Cortex of kidney (tissue), 1 donor: ENCODE results near the gene PHC3.

Experiments used
- DNase-seq: peaks from one replicate; lab custom pipeline; 2025; lab: John Stamatoyannopoulos, UW

The PHC3 gene

GRCh38 chr3:170078620-170079281, 102.8 kb downstream of the PHC3 start:
- DNase-seq, result no peak

- DNase-seq, result no peak
Observed at GRCh38 chr3:170077361-170077760, 104.2 kb downstream of the PHC3 start.

GRCh38 chr3:170076715-170077238, 104.8 kb downstream of the PHC3 start:
- no peak for DNase-seq

GRCh38 chr3:170075441-170076091, 106.0 kb downstream of the PHC3 start:
- DNase-seq, result no peak

- no peak for DNase-seq
Observed at GRCh38 chr3:170064108-170064507, 117.4 kb downstream of the PHC3 start.

- no peak for DNase-seq
Observed at GRCh38 chr3:170063691-170064090, 117.8 kb downstream of the PHC3 start.

GRCh38 chr3:170062769-170063168, 118.8 kb downstream of the PHC3 start:
- DNase-seq, result no peak

- no peak for DNase-seq
Observed at GRCh38 chr3:170062068-170062467, 119.5 kb downstream of the PHC3 start.

GRCh38 chr3:170059447-170059846, 122.1 kb downstream of the PHC3 start:
- no peak for DNase-seq

- DNase-seq, result no peak
Observed at GRCh38 chr3:170058127-170058526, 123.4 kb downstream of the PHC3 start.

- DNase-seq, result no peak
Observed at GRCh38 chr3:170057550-170057949, 124.0 kb downstream of the PHC3 start.

GRCh38 chr3:170056710-170057454, 124.7 kb downstream of the PHC3 start:
- DNase-seq, result no peak

- DNase-seq, result no peak
Observed at GRCh38 chr3:170055209-170055608, 126.3 kb downstream of the PHC3 start.

GRCh38 chr3:170054204-170054603, 127.3 kb downstream of the PHC3 start:
- no peak for DNase-seq

GRCh38 chr3:170052398-170052797, 129.1 kb downstream of the PHC3 start:
- no peak for DNase-seq

- no peak for DNase-seq
Observed at GRCh38 chr3:170050753-170051152, 130.8 kb downstream of the PHC3 start.

GRCh38 chr3:170049146-170050000, 132.2 kb downstream of the PHC3 start:
- no peak for DNase-seq

- no peak for DNase-seq
Observed at GRCh38 chr3:170047133-170047404, 134.5 kb downstream of the PHC3 start.

GRCh38 chr3:170046269-170047132, 135.0 kb downstream of the PHC3 start:
- DNase-seq, result no peak

- no peak for DNase-seq
Observed at GRCh38 chr3:170044795-170045244, 136.7 kb downstream of the PHC3 start.

- no peak for DNase-seq
Observed at GRCh38 chr3:170044271-170044670, 137.3 kb downstream of the PHC3 start.
